Peyer's patch (tissue), 4 donors: ENCODE results near the gene ZSWIM5. TPM values are rescaled to one million over a fixed set of nuclear protein-coding genes. Genes with fewer than 3 reads are reported as not detected.

ENCODE experiments used
- DNase-seq, 3 donors: peaks; one replicate each; pipeline ENCODE4 v3.0.0-alpha.2; 2017 to 2019
- H3K27ac ChIP-seq, 4 donors: fragments of 200-600 bp; sonication (generic); one replicate each; pipeline ENCODE4 v1.5.1; 2016 to 2019
- H3K27me3 ChIP-seq, 2 donors: fragments of 200-600 bp; sonication (generic); one replicate each; pipeline ENCODE4 v1.5.1; 2019
- H3K36me3 ChIP-seq, 3 donors: fragments of 200-600 bp; sonication (generic); one replicate each; pipeline ENCODE4 v1.5.1; 2016 to 2019
- H3K4me1 ChIP-seq, 4 donors: fragments of 200-600 bp; sonication (generic); one replicate each; pipeline ENCODE4 v1.5.1; 2016 to 2019
- H3K4me3 ChIP-seq, 4 donors: fragments of 200-600 bp; sonication (generic); 1 replicate in 3 of 4; 2 replicates in 1 of 4; pipeline ENCODE4 v1.5.1; 2016 to 2019; ENCODE audit warnings: mild to moderate bottlenecking in 1 of 4
- H3K9me3 ChIP-seq, 4 donors: fragments of 200-600 bp; sonication (generic); one replicate each; pipeline ENCODE4 v1.5.1; 2016 to 2019; ENCODE audit warnings: mild to moderate bottlenecking in 1 of 4
- CTCF ChIP-seq, 6 experiments: fragments of 450-650 bp in 4 of 6; fragments of 200-600 bp in 2 of 6; sonication (generic) in 1 of 6; IDR thresholded peaks; one replicate each; pipeline ENCODE4 v1.5.1; 2017 to 2019; ENCODE audit warnings: antibody characterized with exemption in 6 of 6, mild to moderate bottlenecking in 3 of 6, moderate library complexity in 1 of 6
- POLR2A ChIP-seq, 2 donors: fragments of 450-650 bp; IDR thresholded peaks; one replicate each; pipeline ENCODE4 v1.5.1; 2017; ENCODE audit warnings: antibody characterized with exemption in 2 of 2, mild to moderate bottlenecking in 2 of 2, moderate library complexity in 2 of 2
- total RNA-seq, 4 donors: library from RNA; depleted of rRNA; stranded (reverse); fragments of >200 nt; gene quantifications; one replicate each; pipeline ENCODE4 v1.1.0, GENCODE V29; 2016

The ZSWIM5 gene
- total RNA-seq, 4 donors from 2014 or later = 8.3 to 16.5 (median 13.4) TPM

- no peaks in the 10 kb centered on the region for H3K36me3 ChIP-seq
- no peaks in the 10 kb centered on the region for H3K27me3 ChIP-seq
- no peak for TF ChIP-seq CTCF (IDR thresholded peaks at IDR 0.05)
- no peak for TF ChIP-seq POLR2A (IDR thresholded peaks at IDR 0.05)
- no peaks in the 10 kb centered on the region for H3K9me3 ChIP-seq
- no peak for DNase-seq
- H3K4me3 ChIP-seq = no peak overlapping the region
- H3K27ac ChIP-seq = no peak overlapping the region
- no peaks in the 10 kb centered on the region for H3K4me1 ChIP-seq
Measured at GRCh38 chr1:45155957-45156356, 50.4 kb downstream of the ZSWIM5 start.

- no peaks in the 10 kb centered on the region for H3K4me1 ChIP-seq
- TF ChIP-seq CTCF (IDR thresholded peaks at IDR 0.05) = no peak
- no peak for TF ChIP-seq POLR2A (IDR thresholded peaks at IDR 0.05)
- DNase-seq = no peak
- no peaks in the 10 kb centered on the region for H3K36me3 ChIP-seq
- no peak overlapping the region for H3K4me3 ChIP-seq
- H3K9me3 ChIP-seq = no peaks in the 10 kb centered on the region
- H3K27me3 ChIP-seq = no peaks in the 10 kb centered on the region
- H3K27ac ChIP-seq = no peak overlapping the region
Measured at GRCh38 chr1:45155423-45155822, 51.0 kb downstream of the ZSWIM5 start.

- no peaks in the 10 kb centered on the region for H3K36me3 ChIP-seq
- TF ChIP-seq CTCF (IDR thresholded peaks at IDR 0.05) = no peak
- no peak for TF ChIP-seq POLR2A (IDR thresholded peaks at IDR 0.05)
- H3K4me3 ChIP-seq = no peak overlapping the region
- no peaks in the 10 kb centered on the region for H3K27me3 ChIP-seq
- DNase-seq = no peak
- H3K4me1 ChIP-seq = peaks cover 0 to 6% (median 0%) of the 10 kb centered on the region in 4 donors
- H3K9me3 ChIP-seq = no peaks in the 10 kb centered on the region
- H3K27ac ChIP-seq = no peak overlapping the region
Measured at GRCh38 chr1:45152126-45152525, 54.3 kb downstream of the ZSWIM5 start.

- Histone ChIP-seq H3K9me3 (no peaks in the 10 kb centered on the region), H3K27me3 (no peaks in the 10 kb centered on the region), H3K4me1 (peaks cover 0 to 6% (median 0%) of the 10 kb centered on the region in 4 donors), H3K27ac (no peak overlapping the region), H3K36me3 (no peaks in the 10 kb centered on the region), H3K4me3 (no peak overlapping the region)
- no peak for DNase-seq
- TF ChIP-seq POLR2A (IDR thresholded peaks at IDR 0.05) (no peak), CTCF (IDR thresholded peaks at IDR 0.05) (no peak)
Measured at GRCh38 chr1:45148209-45148825, 58.1 kb downstream of the ZSWIM5 start.

- H3K27ac ChIP-seq = no peak overlapping the region
- TF ChIP-seq POLR2A (IDR thresholded peaks at IDR 0.05) (no peak), CTCF (IDR thresholded peaks at IDR 0.05) (no peak)
- DNase-seq = no peak
- H3K27me3 ChIP-seq = no peaks in the 10 kb centered on the region
- peaks cover 0 to 6% (median 0%) of the 10 kb centered on the region in 4 donors for H3K4me1 ChIP-seq
- H3K36me3 ChIP-seq = no peaks in the 10 kb centered on the region
- no peak overlapping the region for H3K4me3 ChIP-seq
- H3K9me3 ChIP-seq = no peaks in the 10 kb centered on the region
Measured at GRCh38 chr1:45146833-45147232, 59.6 kb downstream of the ZSWIM5 start.
